Neural cell (in vitro differentiated cells): ENCODE data around the gene DUSP19. TPM values are rescaled to one million over a fixed set of nuclear protein-coding genes. Genes with fewer than 3 reads are reported as not detected.

Experiments
- H2AFZ ChIP-seq: fragments of 200-600, 300-800 bp; sonication (generic), shearing (Covaris generic); 2 replicates; pipeline ENCODE4 v1.6.0; 2014; ENCODE audit warnings: low read depth, mild to moderate bottlenecking, antibody characterized with exemption, low read length, moderate library complexity
- H3F3A ChIP-seq: fragments of 200-600 bp; shearing (Covaris generic); 2 replicates; pipeline ENCODE4 v1.6.1; 2016; ENCODE audit warnings: mild to moderate bottlenecking, moderate library complexity, mixed read lengths, antibody characterized with exemption, low read length; ENCODE audit not compliant: insufficient read depth, poor library complexity, severe bottlenecking
- H3K27ac ChIP-seq: fragments of 200-600, 300-800 bp; sonication (generic), shearing (Covaris generic); 2 replicates; pipeline ENCODE4 v1.5.1; 2014; ENCODE audit warnings: mild to moderate bottlenecking, low read length, moderate library complexity
- H3K27me3 ChIP-seq: fragments of 300-800, 200-600 bp; sonication (generic), shearing (Covaris generic); 2 replicates; pipeline ENCODE4 v1.6.0; 2014; ENCODE audit warnings: mild to moderate bottlenecking, low read depth, low read length, moderate library complexity; ENCODE audit not compliant: insufficient read depth
- H3K36me3 ChIP-seq: fragments of 300-800, 200-600 bp; sonication (generic), shearing (Covaris generic); 2 replicates; pipeline ENCODE4 v1.5.1; 2014; ENCODE audit warnings: mild to moderate bottlenecking, antibody characterized with exemption, low read length, moderate library complexity; ENCODE audit not compliant: insufficient read depth
- H3K4me2 ChIP-seq: fragments of 300-800, 200-600 bp; sonication (generic), shearing (Covaris generic); 2 replicates; pipeline ENCODE4 v1.6.0; 2014; ENCODE audit warnings: mild to moderate bottlenecking, low read length
- H3K4me3 ChIP-seq: fragments of 300-800, 200-600 bp; sonication (generic), shearing (Covaris generic); 2 replicates; pipeline ENCODE4 v1.5.1; 2014; ENCODE audit warnings: mild to moderate bottlenecking, low read length, moderate library complexity
- H3K79me2 ChIP-seq: fragments of 200-600 bp; shearing (Covaris generic); replicated peaks from 2 replicates; pipeline ENCODE4 v1.6.0; 2014; ENCODE audit warnings: mild to moderate bottlenecking, low read length, moderate library complexity; ENCODE audit not compliant: insufficient read depth
- H3K9ac ChIP-seq: fragments of 300-800, 200-600 bp; sonication (generic), shearing (Covaris generic); 2 replicates; pipeline ENCODE4 v1.6.1; 2016; ENCODE audit warnings: mild to moderate bottlenecking, low read length, mixed read lengths
- H3K9me2 ChIP-seq: fragments of 200-600 bp; shearing (Covaris generic); 2 replicates; pipeline ENCODE4 v1.6.1; 2016; ENCODE audit warnings: mild to moderate bottlenecking, low read length, mixed read lengths; ENCODE audit not compliant: insufficient read depth
- H3K9me3 ChIP-seq: fragments of 200-600, 300-800 bp; sonication (generic), shearing (Covaris generic); 2 replicates; pipeline ENCODE4 v1.6.1; 2016; ENCODE audit warnings: mild to moderate bottlenecking, mixed run types, low read length, moderate library complexity, mixed read lengths
- H4K20me1 ChIP-seq: fragments of 200-600 bp; shearing (Covaris generic); 2 replicates; pipeline ENCODE4 v1.6.1; 2016; ENCODE audit warnings: mild to moderate bottlenecking, mixed run types; ENCODE audit not compliant: insufficient read depth
- EP300 ChIP-seq: fragments of 450-650 bp; conservative IDR thresholded peaks from 2 replicates; pipeline ENCODE4 v1.6.1; 2014; ENCODE audit warnings: antibody characterized with exemption, mild to moderate bottlenecking, moderate library complexity; ENCODE audit not compliant: poor library complexity, severe bottlenecking
- EZH2 ChIP-seq: fragments of 200-600, 300-800 bp; shearing (Covaris generic), sonication (generic); IDR thresholded peaks from 2 replicates; pipeline ENCODE4 v1.6.1; 2014; ENCODE audit warnings: antibody characterized with exemption, low read length, borderline replicate concordance, mild to moderate bottlenecking; ENCODE audit not compliant: insufficient read depth, poor library complexity, severe bottlenecking
- MXI1 ChIP-seq: fragments of 450-650 bp; conservative IDR thresholded peaks from 2 replicates; pipeline ENCODE4 v1.6.1; 2014; ENCODE audit warnings: antibody characterized with exemption, mild to moderate bottlenecking; ENCODE audit not compliant: poor library complexity, severe bottlenecking
- POLR2AphosphoS5 ChIP-seq: IDR thresholded peaks from 2 replicates; pipeline ENCODE4 v1.6.1; 2012
- RAD21 ChIP-seq: fragments of 450-650 bp; conservative IDR thresholded peaks from 2 replicates; pipeline ENCODE4 v1.6.1; 2014; ENCODE audit warnings: antibody characterized with exemption, mild to moderate bottlenecking, moderate library complexity
- REST ChIP-seq: IDR thresholded peaks from 2 replicates; pipeline ENCODE4 v1.6.1; 2012; ENCODE audit warnings: borderline replicate concordance
- SMC3 ChIP-seq: fragments of 450-650 bp; conservative IDR thresholded peaks from 2 replicates; pipeline ENCODE4 v1.6.1; 2014; ENCODE audit warnings: antibody characterized with exemption, mild to moderate bottlenecking, moderate library complexity; ENCODE audit not compliant: poor library complexity
- TAF1 ChIP-seq: IDR thresholded peaks from 2 replicates; pipeline ENCODE4 v1.6.1; 2012; ENCODE audit warnings: low read depth
- polyA plus RNA-seq: library from polyadenylated mRNA; depleted of rRNA; stranded (reverse); fragments of >200 nt; gene quantifications from 2 replicates; pipeline ENCODE4 v1.2.3, GENCODE V29; 2014
- TF ChIP-seq, protein P1 (sequence below): fragments of 450-650 bp; IDR thresholded peaks from 2 replicates; pipeline ENCODE4 v1.5.1; 2014; ENCODE audit warnings: antibody characterized with exemption, mild to moderate bottlenecking, moderate library complexity; ENCODE audit not compliant: poor library complexity, severe bottlenecking

Gene DUSP19
- polyA plus RNA-seq, 1 donor from 2014 or later: 5.6 TPM

- Histone ChIP-seq H3K4me2 (no peak overlapping the region), H3K79me2 (no peaks in the 10 kb centered on the region), H4K20me1 (no peaks in the 10 kb centered on the region), H3K9me3 (peaks cover 4% of the 10 kb centered on the region), H2AFZ (no peak overlapping the region), H3K27me3 (no peaks in the 10 kb centered on the region), H3F3A (no peaks in the 10 kb centered on the region), H3K9ac (no peak overlapping the region), H3K36me3 (no peaks in the 10 kb centered on the region), H3K27ac (no peak overlapping the region), H3K4me3 (no peak overlapping the region), H3K9me2 (no peaks in the 10 kb centered on the region)
- TF ChIP-seq EZH2: no peak
- TF ChIP-seq SMC3: no peak
- TF ChIP-seq MXI1: no peak
- TF ChIP-seq REST: no peak
- no peak for TF ChIP-seq EP300
- TF ChIP-seq, protein P1, sequence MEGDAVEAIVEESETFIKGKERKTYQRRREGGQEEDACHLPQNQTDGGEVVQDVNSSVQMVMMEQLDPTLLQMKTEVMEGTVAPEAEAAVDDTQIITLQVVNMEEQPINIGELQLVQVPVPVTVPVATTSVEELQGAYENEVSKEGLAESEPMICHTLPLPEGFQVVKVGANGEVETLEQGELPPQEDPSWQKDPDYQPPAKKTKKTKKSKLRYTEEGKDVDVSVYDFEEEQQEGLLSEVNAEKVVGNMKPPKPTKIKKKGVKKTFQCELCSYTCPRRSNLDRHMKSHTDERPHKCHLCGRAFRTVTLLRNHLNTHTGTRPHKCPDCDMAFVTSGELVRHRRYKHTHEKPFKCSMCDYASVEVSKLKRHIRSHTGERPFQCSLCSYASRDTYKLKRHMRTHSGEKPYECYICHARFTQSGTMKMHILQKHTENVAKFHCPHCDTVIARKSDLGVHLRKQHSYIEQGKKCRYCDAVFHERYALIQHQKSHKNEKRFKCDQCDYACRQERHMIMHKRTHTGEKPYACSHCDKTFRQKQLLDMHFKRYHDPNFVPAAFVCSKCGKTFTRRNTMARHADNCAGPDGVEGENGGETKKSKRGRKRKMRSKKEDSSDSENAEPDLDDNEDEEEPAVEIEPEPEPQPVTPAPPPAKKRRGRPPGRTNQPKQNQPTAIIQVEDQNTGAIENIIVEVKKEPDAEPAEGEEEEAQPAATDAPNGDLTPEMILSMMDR: no peak
- no peak for TF ChIP-seq RAD21
- no peak for TF ChIP-seq POLR2AphosphoS5
- TF ChIP-seq TAF1: no peak
Observed at GRCh38 chr2:183068561-183068960, 10.0 kb upstream of the DUSP19 start.

GRCh38 chr2:183069174-183069573 lies 9.4 kb upstream of the DUSP19 start:
- Histone ChIP-seq H3K9me3 (peaks cover 4% of the 10 kb centered on the region), H3K79me2 (no peaks in the 10 kb centered on the region), H3K36me3 (no peaks in the 10 kb centered on the region)

More at GRCh38 chr2:183069174-183069573, 9.4 kb upstream of the DUSP19 start:
- Histone ChIP-seq H2AFZ (no peak overlapping the region), H3K27me3 (no peaks in the 10 kb centered on the region), H3F3A (no peaks in the 10 kb centered on the region), H3K4me2 (no peak overlapping the region), H4K20me1 (no peaks in the 10 kb centered on the region), H3K9me2 (no peaks in the 10 kb centered on the region), H3K27ac (no peak overlapping the region), H3K9ac (no peak overlapping the region), H3K4me3 (no peak overlapping the region)
- TF ChIP-seq RAD21 (no peak), TAF1 (no peak), REST (no peak), EP300 (no peak), SMC3 (no peak), EZH2 (no peak), MXI1 (no peak), POLR2AphosphoS5 (no peak)
- TF ChIP-seq, protein P1: no peak
